HEK293 (cell line): ENCODE results near the gene LONP2.

Experiments
- CTCF ChIP-seq: fragments of 450-650 bp; formaldehyde crosslinking; IDR thresholded peaks from 2 replicates; pipeline ENCODE4 v1.5.1; 2016; ENCODE audit warnings: missing biosample characterization, missing genetic modification characterization
- REST ChIP-seq: fragments of 450-650 bp; formaldehyde crosslinking; IDR thresholded peaks from 2 replicates; pipeline ENCODE4 v1.5.1; 2016; ENCODE audit warnings: missing biosample characterization, missing genetic modification characterization
- SP7 ChIP-seq: fragments of 450-650 bp; formaldehyde crosslinking; IDR thresholded peaks from 2 replicates; pipeline ENCODE4 v1.5.1; 2016; ENCODE audit warnings: missing biosample characterization, missing genetic modification characterization
- ZNF585B ChIP-seq: fragments of 450-650 bp; formaldehyde crosslinking; IDR thresholded peaks from 2 replicates; pipeline ENCODE4 v1.5.1; 2016; ENCODE audit warnings: missing biosample characterization, missing genetic modification characterization
- ZNF639 ChIP-seq: fragments of 450-650 bp; formaldehyde crosslinking; IDR thresholded peaks from 2 replicates; pipeline ENCODE4 v1.5.1; 2016; ENCODE audit warnings: missing biosample characterization, missing genetic modification characterization

- TF ChIP-seq REST (tag by site-specific recombination) = no peak
- TF ChIP-seq CTCF = no peak
- no peak for TF ChIP-seq SP7 (tag by site-specific recombination)
- TF ChIP-seq ZNF639 = no peak
- TF ChIP-seq ZNF585B = no peak
Observed at GRCh38 chr16:48250520-48251278, 6.6 kb downstream of the LONP2 start.
